Mesendoderm (in vitro differentiated cells): ENCODE measurements around the gene IL12B.
"Not testable (repeated sequence)": the region's sequence is repeated elsewhere in the genome, so short reads cannot be mapped to it uniquely, and the experiment has no call there.

ENCODE experiments used
- DNase-seq: peaks from one replicate; pipeline ENCODE4 v3.0.0; 2013
- H2AK5ac ChIP-seq: 2 replicates; pipeline ENCODE4 v1.6.1; 2013; ENCODE audit warnings: low read length, inconsistent platforms
- H2BK120ac ChIP-seq: 2 replicates; pipeline ENCODE4 v1.6.1; 2013; ENCODE audit warnings: low read depth, mild to moderate bottlenecking, low read length, moderate library complexity, mixed read lengths
- H2BK15ac ChIP-seq: replicated peaks from 2 replicates; pipeline ENCODE4 v1.6.1; 2013; ENCODE audit warnings: low read depth, mild to moderate bottlenecking, moderate library complexity
- H2BK5ac ChIP-seq: 2 replicates; pipeline ENCODE4 v1.6.1; 2013; ENCODE audit warnings: low read length, inconsistent platforms
- H3K18ac ChIP-seq: 2 replicates; pipeline ENCODE4 v1.6.1; 2013; ENCODE audit warnings: mild to moderate bottlenecking, low read length, mixed read lengths
- H3K23ac ChIP-seq: one replicate; pipeline ENCODE4 v1.6.1; 2013; ENCODE audit warnings: low read length
- H3K27ac ChIP-seq: 2 replicates; pipeline ENCODE4 v1.5.1; 2013; ENCODE audit warnings: low read depth, mild to moderate bottlenecking, inconsistent platforms, low read length, moderate library complexity
- H3K27me3 ChIP-seq: 2 replicates; pipeline ENCODE4 v1.6.1; 2013; ENCODE audit warnings: low read length, control low read depth, mild to moderate bottlenecking, inconsistent platforms; ENCODE audit not compliant: insufficient read depth, poor library complexity
- H3K36me3 ChIP-seq: 2 replicates; pipeline ENCODE4 v1.6.1; 2013; ENCODE audit warnings: low read length, inconsistent platforms; ENCODE audit not compliant: control insufficient read depth, insufficient read depth
- H3K4ac ChIP-seq: one replicate; pipeline ENCODE4 v1.6.1; 2013; ENCODE audit warnings: low read depth, mild to moderate bottlenecking, low read length, moderate library complexity
- H3K4me1 ChIP-seq: 2 replicates; pipeline ENCODE4 v1.6.1; 2013; ENCODE audit warnings: low read depth, low read length, inconsistent platforms; ENCODE audit not compliant: control insufficient read depth
- H3K4me2 ChIP-seq: 2 replicates; pipeline ENCODE4 v1.6.1; 2013; ENCODE audit warnings: low read length
- H3K4me3 ChIP-seq: 2 replicates; pipeline ENCODE4 v1.5.1; 2013; ENCODE audit warnings: mild to moderate bottlenecking, low read length
- H3K56ac ChIP-seq: one replicate; pipeline ENCODE4 v1.6.1; 2013; ENCODE audit warnings: low read length
- H3K79me1 ChIP-seq: 2 replicates; pipeline ENCODE4 v1.6.1; 2013; ENCODE audit warnings: low read length, inconsistent platforms
- H3K79me2 ChIP-seq: 2 replicates; pipeline ENCODE4 v1.6.1; 2013; ENCODE audit warnings: mild to moderate bottlenecking, low read length; ENCODE audit not compliant: control insufficient read depth, insufficient read depth
- H3K9ac ChIP-seq: 2 replicates; pipeline ENCODE4 v1.6.1; 2013; ENCODE audit warnings: low read length, inconsistent platforms
- H4K5ac ChIP-seq: one replicate; pipeline ENCODE4 v1.6.1; 2013; ENCODE audit warnings: low read length
- H4K8ac ChIP-seq: one replicate; pipeline ENCODE4 v1.6.1; 2013; ENCODE audit warnings: low read depth, mild to moderate bottlenecking, control low read depth, low read length, moderate library complexity
- WGBS: extraction: QIAGEN DNeasy Blood & Tissue Kit; methylation state at CpG from one replicate; pipeline ENCODE4 v1.1.7; 2013; ENCODE audit warnings: low lambda C conversion rate, missing lambda C conversion rate; ENCODE audit not compliant: insufficient coverage; ENCODE audit errors: extremely low coverage; 5-methylcytosine and 5-hydroxymethylcytosine counted together

IL12B gene

DNA sequence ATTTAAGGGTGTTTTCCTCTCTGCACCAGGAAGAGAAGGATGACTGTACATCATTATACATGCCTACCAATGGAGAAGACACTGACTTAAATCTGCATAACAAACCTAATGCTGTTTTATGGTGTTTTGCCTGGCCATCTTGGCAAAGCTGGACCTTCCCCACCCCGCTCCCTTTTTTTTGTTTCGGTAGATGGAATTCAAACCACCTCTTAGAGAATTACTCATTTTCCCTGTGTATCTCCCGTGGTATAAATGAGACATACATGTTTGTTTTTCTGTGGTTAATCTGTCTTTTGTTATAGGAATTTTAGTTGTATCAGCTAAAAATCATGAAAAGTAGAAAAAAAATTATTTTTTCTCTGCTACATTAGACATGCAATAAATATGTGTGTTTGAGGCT lies 28.8 kb downstream of the IL12B start:
- H3K36me3 ChIP-seq, result no peaks in the 10 kb centered on the region
- H3K79me2 ChIP-seq, result no peaks in the 10 kb centered on the region

DNA sequence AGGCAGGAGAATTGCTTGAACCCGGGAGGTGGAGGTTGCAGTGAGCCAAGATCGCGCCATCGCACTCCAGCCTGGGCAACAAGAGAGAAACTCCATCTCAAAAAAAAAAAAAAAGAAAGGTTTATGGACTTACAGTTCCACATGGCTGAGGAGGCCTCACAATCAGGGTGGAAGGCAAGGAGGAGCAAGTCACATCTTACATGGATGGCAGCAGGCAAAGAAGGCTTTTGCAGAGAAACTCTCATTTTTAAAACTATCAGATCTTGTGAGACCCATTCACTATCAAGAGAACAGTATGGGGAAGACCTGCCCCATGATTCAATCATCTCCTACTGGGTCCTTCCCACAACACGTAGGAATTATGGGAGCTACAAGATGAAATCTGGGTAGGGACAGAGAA lies 33.0 kb downstream of the IL12B start:
- not testable (repeated sequence) for H3K27me3 ChIP-seq, H3K79me1 ChIP-seq, H3K27ac ChIP-seq, H2BK120ac ChIP-seq, H3K9ac ChIP-seq, H2BK15ac ChIP-seq, H4K8ac ChIP-seq, H3K4me1 ChIP-seq, H3K4me3 ChIP-seq, H3K18ac ChIP-seq, H3K36me3 ChIP-seq, H2BK5ac ChIP-seq, H4K5ac ChIP-seq, H3K4me2 ChIP-seq, H2AK5ac ChIP-seq, H3K4ac ChIP-seq, H3K79me2 ChIP-seq, H3K56ac ChIP-seq, H3K23ac ChIP-seq, DNase-seq
- WGBS, result no CpG with 5 or more reads among the region's 5 CpGs

More for the DNA sequence above, 28.8 kb downstream of the IL12B start:
- Histone ChIP-seq H4K5ac (no peak overlapping the region), H3K9ac (no peak overlapping the region), H3K23ac (no peak overlapping the region), H2AK5ac (no peak overlapping the region), H2BK120ac (no peak overlapping the region), H3K27me3 (no peaks in the 10 kb centered on the region), H2BK15ac (no peak overlapping the region), H2BK5ac (no peak overlapping the region), H4K8ac (no peak overlapping the region), H3K18ac (no peak overlapping the region), H3K56ac (no peak overlapping the region), H3K4ac (no peak overlapping the region), H3K4me3 (no peak overlapping the region), H3K4me2 (no peak overlapping the region), H3K4me1 (no peaks in the 10 kb centered on the region), H3K79me1 (no peaks in the 10 kb centered on the region), H3K27ac (no peak overlapping the region)
- no CpG with 5 or more reads among the region's 3 CpGs for WGBS
- no peak for DNase-seq

DNA sequence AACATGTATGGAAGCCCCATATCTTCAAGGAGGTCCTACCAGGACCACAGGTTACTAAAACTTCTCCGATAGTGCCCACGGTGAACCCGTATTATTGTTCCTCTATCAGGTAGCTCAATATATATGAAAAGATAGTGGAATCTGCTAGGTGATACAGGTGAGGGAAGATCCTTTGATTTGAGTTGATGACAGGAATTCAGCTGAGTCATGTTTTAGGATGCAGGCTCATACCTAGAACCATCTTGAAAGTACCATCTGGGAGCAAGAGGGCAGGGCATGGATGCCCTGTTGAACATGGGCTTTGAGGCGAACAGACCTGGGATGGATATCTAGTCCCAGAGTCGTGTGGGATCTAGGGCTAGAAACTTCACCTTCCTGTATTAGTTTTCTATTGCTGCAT lies 35.4 kb downstream of the IL12B start:
- H3K18ac ChIP-seq, result no peak overlapping the region
- no peak overlapping the region for H3K27ac ChIP-seq
- H2BK15ac ChIP-seq, result no peak overlapping the region
- DNase-seq, result no peak
- no peak overlapping the region for H3K4me2 ChIP-seq
- no peaks in the 10 kb centered on the region for H3K36me3 ChIP-seq
- no peak overlapping the region for H2AK5ac ChIP-seq
- H3K27me3 ChIP-seq, result no peaks in the 10 kb centered on the region
- H3K23ac ChIP-seq, result no peak overlapping the region
- H4K5ac ChIP-seq, result no peak overlapping the region
- H3K79me2 ChIP-seq, result no peaks in the 10 kb centered on the region
- no peak overlapping the region for H4K8ac ChIP-seq
- H3K79me1 ChIP-seq, result no peaks in the 10 kb centered on the region
- H2BK5ac ChIP-seq, result no peak overlapping the region
- no CpG with 5 or more reads among the region's 5 CpGs for whole genome bisulfite sequencing
- H3K4me1 ChIP-seq, result no peaks in the 10 kb centered on the region
- H3K4ac ChIP-seq, result no peak overlapping the region
- H3K9ac ChIP-seq, result no peak overlapping the region
- H3K56ac ChIP-seq, result no peak overlapping the region
- H3K4me3 ChIP-seq, result no peak overlapping the region
- H2BK120ac ChIP-seq, result no peak overlapping the region

DNA sequence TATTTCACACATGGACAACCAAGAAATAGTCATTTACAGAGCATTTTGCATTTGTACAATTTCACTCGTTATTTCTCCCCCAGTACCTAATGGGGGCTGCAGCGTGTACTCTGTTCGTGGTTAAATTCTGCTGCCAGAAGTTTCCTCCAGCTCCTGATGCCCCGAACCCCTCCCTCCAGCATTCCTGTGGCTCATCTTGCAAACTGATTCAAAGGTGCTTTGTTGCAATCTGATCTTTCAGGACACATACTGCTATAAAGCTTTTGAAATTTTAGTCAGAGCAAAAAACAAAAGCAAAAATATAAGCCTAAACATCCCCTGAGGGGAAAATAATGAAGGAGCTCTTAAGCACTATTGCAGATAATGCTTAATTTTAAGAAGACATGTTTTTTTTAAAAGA lies 39.5 kb downstream of the IL12B start:
- Histone ChIP-seq H3K79me2 (no peaks in the 10 kb centered on the region), H2BK5ac (no peak overlapping the region), H2AK5ac (no peak overlapping the region), H3K9ac (no peak overlapping the region), H3K27me3 (no peaks in the 10 kb centered on the region), H2BK15ac (no peak overlapping the region), H4K5ac (no peak overlapping the region), H3K27ac (no peak overlapping the region), H3K36me3 (no peaks in the 10 kb centered on the region), H3K79me1 (no peaks in the 10 kb centered on the region), H3K23ac (no peak overlapping the region), H3K4me1 (no peaks in the 10 kb centered on the region), H3K56ac (no peak overlapping the region), H3K4me3 (no peak overlapping the region), H2BK120ac (no peak overlapping the region), H4K8ac (no peak overlapping the region), H3K4me2 (no peak overlapping the region), H3K4ac (no peak overlapping the region), H3K18ac (no peak overlapping the region)
- WGBS, result no CpG with 5 or more reads among the region's 4 CpGs
- no peak for DNase-seq

DNA sequence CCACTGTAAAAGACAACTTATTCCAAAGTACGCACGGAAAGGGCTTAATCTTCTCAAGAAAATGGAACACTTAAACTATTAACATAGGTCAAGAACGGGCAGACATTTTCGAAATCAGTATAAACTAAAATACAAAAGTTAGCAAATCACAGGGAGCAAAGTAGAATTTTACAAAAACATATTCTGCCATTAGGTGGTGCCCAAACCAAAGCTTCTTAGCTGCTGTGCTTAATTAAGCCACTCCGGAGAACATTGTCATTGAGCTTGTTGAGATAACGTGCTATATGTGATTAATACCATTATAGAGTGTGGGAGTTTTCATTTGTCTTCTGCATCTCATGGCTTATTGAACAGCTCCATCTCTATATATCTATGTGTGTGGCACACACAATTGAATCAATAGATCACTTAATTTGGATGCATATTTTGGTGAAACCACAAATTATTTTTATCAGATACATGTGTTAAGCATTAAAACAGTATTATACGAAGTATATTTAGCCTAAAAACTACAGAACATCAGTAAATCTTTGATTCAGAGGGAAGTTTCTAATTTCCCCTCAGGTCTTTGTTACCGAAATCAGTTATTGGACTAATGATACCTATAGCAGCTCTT lies 43.8 kb downstream of the IL12B start:
- peak; percentile 53 for DNase-seq
- H2BK15ac ChIP-seq, result no peak overlapping the region

DNA sequence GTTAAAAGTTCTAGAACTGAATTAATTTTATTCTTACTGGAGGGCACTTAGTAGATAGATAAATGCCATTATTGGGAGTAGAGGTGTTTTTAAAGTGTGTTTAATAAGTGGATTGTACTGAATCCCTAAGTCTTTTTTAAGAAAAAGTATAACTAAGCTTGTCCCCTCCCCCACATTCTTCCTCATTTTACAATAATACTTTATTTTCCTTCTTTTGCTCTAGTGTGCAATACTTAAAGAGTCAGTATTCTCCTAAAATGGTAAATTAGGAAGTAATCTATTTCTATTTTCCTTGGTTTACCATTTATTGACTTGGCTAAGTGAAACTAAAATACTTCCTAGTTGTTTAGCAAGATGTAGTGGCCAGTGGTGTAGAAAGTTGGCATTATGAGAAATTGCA lies 55.6 kb downstream of the IL12B start:
- H3K79me1 ChIP-seq, result no peaks in the 10 kb centered on the region
- DNase-seq, result no peak
- H3K36me3 ChIP-seq, result no peaks in the 10 kb centered on the region
- H3K18ac ChIP-seq, result no peak overlapping the region
- H3K9ac ChIP-seq, result no peak overlapping the region
- no peak overlapping the region for H3K4me3 ChIP-seq
- no peaks in the 10 kb centered on the region for H3K79me2 ChIP-seq
- no peak overlapping the region for H3K4ac ChIP-seq
- no peak overlapping the region for H2BK15ac ChIP-seq
- no peak overlapping the region for H2BK120ac ChIP-seq
- no peak overlapping the region for H3K56ac ChIP-seq
- H2BK5ac ChIP-seq, result no peak overlapping the region
- no peak overlapping the region for H4K5ac ChIP-seq
- no peak overlapping the region for H3K23ac ChIP-seq
- no peak overlapping the region for H2AK5ac ChIP-seq
- H3K27ac ChIP-seq, result no peak overlapping the region
- no peak overlapping the region for H4K8ac ChIP-seq
- H3K4me1 ChIP-seq, result no peaks in the 10 kb centered on the region
- no peaks in the 10 kb centered on the region for H3K27me3 ChIP-seq
- no peak overlapping the region for H3K4me2 ChIP-seq

More for the DNA sequence above, 43.8 kb downstream of the IL12B start:
- no CpG with 5 or more reads among the region's 8 CpGs for WGBS
- Histone ChIP-seq H3K4me2 (no peak overlapping the region), H3K23ac (no peak overlapping the region), H3K4ac (no peak overlapping the region), H3K27me3 (no peaks in the 10 kb centered on the region), H4K5ac (no peak overlapping the region), H3K4me3 (no peak overlapping the region), H3K9ac (no peak overlapping the region), H3K36me3 (no peaks in the 10 kb centered on the region), H2BK120ac (no peak overlapping the region), H3K79me1 (no peaks in the 10 kb centered on the region), H3K27ac (no peak overlapping the region), H3K56ac (no peak overlapping the region), H2BK5ac (no peak overlapping the region), H2AK5ac (no peak overlapping the region), H3K79me2 (no peaks in the 10 kb centered on the region), H4K8ac (no peak overlapping the region), H3K4me1 (no peaks in the 10 kb centered on the region), H3K18ac (no peak overlapping the region)
